Activated CD8-positive, alpha-beta memory T cell treated with anti-CD3 and anti-CD28 coated beads for 4 hours (primary cell): ENCODE results near the gene RBM38.
"Not testable (repeated sequence)": the region's sequence is repeated elsewhere in the genome, so short reads cannot be mapped to it uniquely, and the experiment has no call there.

Experiments used
- DNase-seq, 2 donors: peaks; one replicate each; pipeline ENCODE4 v3.0.0-alpha.2; 2020; ENCODE audit warnings: low read depth in 2 of 2

RBM38 gene

DNA sequence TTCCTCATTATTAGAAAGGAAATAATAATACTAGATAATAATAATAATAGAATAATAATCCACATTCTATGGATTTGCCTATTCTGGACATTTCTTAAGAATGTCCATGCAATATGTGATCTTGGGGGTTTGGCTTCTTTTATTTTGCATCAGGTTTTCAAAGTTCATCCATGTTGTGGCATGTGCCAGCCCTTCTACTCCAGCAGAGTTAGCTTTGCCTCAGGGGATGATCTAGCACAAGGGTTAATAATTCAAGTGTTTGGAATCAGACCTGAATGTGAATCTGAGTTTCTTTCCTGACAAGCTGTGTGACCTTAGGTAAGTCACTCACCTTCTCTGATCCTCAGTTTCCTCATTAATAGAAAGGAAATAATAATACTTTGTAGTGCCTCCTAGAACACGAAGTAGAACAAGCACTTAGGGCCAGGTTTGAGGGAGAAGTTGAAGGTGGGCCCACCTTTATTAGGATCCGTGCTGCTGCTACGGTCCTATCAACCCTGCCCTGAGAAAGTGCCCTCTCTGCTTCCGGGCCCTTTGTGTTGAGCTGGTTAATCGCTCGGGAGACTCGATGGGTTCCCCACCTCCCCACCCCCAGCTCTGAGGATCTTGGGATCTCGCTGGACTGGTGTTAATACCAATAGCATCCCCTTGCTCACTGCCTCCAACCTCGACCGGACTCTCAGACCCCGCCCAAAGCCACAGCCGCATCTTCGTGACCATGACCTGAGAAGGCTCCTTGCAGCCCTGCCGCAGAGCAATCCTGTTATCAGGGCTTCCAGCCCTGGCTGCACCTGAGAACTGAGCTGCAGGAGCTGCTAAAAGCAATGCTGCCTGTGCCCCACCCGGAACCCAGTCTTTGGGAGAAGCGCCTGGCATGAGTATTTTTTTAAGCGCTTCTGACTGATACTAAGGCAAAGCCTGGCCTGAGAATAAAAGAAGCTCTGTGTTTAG is 26.9 kb downstream of the RBM38 start:
- DNase-seq = no peak

DNA sequence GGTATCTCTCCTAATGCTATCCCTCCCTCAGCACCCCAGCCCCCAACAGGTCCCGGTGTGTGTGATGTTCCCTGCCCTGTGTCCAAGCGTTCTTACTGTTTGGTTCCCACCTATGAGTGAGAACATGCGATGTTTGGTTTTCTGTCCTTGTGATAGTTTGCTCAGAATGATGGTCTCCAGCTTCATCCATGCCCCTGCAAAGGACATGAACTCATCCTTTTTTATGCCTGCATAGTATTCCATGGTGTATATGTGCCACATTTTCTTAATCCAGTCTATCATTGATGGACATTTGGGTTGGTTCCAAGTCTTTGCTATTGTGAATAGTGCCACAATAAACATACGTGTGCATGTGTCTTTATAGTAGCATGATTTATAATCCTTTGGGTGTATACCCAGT is 28.3 kb downstream of the RBM38 start:
- DNase-seq = not testable (repeated sequence)

DNA sequence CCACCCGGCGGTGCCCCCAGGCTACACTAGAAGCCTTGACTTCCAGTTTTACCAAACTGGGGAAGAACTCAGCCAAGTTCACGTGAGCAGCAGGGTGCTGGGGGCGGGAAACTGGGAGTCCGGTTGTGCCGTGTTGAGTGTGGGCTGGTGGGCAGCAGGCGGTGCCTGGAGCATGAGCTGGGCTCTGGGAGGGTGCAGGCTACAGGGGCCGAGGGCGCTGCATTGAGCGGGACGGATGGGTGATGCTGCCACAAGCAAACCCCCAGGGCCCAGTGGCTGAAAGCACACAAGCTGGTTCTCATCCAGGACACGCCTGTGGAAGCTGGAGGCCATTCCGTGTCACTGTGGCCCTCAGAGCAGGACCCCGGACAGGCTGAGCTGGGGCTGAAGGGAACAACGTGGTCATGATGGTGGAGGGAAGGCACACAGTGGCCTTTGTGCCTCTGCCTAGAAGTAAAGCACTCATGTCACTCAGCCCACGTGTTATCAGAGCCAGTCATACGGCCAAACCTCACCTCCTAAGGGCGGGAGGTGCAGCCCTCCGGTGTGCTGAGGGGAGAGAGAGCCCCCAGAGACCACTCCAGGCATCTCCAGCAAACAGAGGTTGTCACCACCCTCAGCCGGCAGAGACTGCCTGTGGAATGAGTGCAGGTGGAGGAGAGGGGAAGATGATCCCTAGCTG is 29.5 kb downstream of the RBM38 start:
- no peak for DNase-seq

DNA sequence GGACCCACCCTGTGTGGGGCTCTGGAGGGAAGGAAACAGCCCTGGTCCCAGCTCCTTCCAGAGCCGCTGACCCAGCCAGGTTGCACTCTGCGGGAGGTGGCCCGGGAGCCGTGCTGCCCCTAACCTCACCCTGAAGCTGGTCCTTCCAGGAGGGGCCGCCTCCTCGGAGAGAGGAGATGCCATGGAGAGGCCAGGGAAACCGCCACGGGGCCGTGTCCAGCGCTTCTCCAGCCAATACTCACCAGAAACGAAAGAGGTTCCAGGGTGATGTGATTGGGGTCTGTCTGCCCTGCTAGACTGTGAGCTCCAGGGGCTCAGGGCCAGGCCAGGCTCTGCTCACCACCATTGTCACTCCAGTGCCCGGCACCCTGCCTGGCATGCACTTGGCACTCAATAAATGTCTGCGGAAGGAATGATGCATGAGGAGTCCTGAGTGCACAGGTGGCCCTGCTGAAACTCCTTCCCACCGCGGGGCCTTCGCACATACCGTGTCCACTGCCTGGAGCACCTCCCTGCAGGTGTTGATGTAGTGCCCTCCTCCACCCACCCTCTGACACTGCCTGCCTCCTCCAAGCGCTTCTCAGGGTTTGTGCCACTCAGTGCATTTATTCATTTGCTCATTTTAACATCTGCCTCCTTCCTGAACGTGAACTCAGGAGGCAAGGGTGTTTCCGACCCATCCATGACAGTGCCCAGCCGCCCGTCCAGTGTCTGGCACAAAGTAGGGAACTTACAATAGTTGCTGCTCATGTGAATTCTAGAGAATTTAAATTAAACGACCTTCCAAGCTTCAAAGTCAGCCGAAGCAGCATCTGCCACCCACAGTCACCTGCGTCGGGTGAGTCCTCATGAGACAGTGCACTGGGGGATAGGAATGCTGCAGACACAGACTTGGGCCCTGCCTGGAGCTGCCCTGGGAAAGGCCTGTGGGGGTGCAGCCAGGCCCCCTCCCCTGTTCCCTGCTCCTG is 30.3 kb downstream of the RBM38 start:
- DNase-seq = no peak

DNA sequence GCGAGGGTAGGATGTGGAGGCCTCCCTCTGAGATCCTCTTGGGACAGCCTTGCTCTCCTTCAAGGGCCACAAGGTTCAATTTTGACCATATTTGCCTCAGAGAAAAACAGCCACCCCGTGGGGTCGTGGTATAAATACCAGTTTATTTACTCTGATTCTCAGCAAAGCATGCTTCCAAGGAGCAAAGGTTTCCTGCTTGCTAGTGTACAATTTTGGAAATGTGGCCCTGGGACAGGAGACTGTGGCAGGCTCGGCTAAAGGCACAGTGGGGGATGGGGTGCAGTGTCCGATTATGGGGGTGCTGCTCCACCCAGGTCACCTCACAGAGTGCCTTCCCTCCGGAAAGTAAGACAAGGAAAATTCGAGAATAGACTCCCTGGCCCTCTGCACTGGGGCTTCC is 31.1 kb downstream of the RBM38 start:
- no peak for DNase-seq

DNA sequence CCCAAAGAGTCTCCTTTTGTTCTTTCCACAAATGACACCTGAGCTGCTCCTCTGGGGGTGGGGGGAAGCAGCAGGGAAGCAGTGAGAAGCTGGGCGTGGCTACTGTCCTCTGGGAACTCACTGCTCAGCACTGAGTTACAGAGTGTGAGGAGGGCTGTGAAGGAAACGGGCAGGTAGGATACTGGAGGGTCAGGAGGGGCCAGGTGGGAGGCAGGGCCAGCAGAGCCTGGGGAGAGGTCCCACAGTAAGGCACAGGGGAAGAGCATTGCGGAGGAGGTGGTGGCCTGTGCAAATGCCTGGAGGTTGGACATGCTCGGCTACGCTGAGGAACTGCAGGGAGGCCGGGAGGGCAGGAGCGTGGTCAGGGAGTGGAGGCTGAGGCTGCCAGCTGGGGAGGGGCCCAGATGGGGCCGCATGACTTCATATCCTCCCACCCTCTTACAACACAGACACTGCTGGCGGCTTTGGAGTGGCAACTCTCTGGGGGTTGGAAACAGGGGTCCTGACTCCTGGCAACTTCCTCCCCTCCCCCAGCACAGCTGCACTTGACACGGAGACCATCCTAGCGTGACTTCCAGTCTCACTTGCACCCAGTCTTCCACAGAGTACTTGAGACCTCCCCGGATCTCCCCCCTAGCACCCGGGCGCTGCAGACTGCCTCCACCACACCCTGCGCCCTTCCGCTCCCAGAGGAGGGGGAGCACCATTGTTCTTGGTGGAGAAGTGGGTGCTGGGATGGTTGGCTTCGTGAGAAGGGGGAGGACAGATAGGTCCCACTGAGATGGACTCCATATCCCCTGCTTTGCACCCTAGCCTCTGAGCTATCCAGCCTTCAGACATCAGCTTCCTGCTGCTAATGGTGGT is 34.2 kb downstream of the RBM38 start:
- no peak for DNase-seq

DNA sequence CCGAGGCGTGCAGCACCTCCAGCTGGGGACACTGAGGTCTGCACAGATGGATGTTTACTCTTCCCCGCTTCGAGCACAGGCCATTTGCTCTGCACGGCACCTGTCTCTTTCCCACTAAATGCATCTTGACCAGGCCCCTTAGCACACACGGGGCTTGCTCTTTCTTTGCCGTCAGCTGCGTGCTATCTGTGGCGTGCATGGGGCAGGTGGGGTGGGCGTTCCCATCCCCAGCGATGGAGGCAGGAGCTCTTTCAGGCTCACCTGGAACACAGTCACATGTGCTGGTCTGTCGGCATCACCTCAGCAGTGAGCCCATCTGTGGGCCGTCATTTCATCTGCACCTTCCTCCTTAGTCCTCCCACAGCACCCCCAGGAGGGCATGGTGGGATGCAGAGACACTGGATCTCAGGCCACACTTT is 35.1 kb downstream of the RBM38 start:
- DNase-seq = no peak

DNA sequence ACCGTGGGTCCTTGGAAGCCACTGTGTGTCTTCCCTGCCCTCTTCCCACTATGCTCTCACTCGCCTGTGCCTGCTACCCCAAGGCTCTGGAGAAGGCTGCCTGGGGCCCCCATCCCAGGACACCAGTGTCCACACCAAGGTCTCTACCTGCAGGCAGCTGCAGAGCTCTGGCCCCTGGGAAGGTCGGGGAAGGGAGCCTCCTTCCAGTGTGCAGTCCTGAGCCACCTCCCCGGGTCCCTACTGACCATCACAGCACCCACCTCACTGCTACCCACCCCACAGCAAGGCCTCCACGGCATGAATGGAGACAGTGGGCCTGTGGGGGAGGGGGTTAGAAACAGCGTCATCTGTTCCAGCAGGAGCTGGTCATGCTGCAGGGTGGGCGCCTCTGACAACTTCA is 35.6 kb downstream of the RBM38 start:
- no peak for DNase-seq

DNA sequence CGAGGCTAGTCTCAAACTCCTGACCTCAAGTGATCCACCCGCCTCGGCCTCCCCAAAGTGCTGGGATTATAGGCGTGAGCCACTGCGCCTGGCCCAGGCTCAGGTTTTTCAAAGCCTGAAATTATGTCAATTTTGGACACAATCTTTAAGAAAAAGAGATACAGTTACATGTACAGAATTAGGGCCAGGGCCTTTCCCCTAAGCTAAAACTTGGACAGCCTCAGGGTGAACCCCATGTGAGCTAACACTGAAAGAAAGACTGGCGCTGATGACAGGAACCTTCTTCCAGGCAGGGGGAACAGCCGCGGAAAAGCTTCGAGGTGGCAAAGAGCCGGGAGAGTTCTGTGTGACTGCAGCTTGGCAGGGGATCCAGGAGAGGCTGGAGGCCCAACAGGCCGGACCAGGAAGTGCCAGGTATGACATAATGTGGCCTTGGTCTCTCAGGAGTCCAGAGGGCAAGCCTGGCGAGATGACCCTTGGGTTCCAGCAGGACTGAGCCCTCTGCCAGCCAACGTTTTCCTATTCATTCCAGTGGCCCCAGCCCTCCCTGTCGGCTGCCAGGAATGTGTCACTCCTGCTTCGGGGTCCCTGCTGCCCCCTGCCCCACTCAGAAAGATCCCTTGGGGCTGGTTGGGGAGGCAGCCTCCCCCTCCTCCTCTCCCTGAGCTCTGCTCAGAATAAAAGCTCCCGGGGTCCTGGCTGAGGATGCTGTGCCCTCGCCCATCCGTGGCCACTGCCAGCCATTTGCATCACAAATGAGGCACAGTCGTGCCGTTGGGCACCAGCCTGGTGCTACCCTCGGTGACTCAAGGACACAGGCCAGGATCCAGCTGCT is 37.3 kb downstream of the RBM38 start:
- no peak for DNase-seq

DNA sequence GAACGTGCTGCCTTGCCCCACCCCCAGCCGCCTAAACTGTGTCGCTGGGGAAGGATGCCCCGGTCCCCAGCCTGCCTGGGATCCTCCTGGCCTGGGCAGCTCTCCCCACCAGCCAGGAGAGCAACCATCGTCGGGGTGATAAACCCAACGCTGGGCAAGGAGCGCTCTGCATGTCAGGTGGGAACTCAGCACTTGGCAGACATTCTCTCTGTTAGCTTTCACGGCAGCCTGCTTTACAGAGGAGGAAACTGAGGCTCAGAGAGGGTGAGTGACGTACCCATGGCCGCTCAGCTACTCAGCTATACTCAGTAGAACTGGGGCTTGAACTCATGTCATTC is 37.9 kb downstream of the RBM38 start:
- DNase-seq = no peak

DNA sequence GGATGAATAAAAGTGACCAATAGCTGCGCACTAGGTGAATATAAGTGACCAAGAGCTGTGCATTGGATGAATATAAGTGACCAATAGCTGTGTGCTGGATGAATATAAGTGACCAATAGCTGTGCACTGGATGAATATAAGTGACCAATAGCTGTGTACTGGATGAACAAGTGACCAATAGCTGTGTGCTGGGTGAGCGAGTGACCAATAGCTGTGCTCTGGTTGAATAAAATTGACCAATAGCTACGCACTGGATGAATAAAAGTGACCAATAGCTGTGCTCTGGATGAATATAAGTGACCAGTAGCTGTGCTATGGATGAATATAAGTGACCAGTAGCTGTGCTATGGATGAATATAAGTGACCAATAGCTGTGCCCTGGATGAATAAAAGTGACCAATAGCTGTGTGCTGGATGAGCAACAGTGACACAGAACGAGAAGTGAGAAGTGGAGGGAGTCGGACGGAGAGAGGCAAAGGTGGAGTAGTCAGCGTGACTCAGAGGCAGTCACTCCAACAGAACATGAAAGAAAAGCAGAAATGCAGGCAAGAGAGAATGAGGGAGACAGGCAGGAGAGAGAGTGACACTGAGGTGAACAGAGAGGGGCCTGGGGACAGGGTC is 38.5 kb downstream of the RBM38 start:
- DNase-seq = no peak

DNA sequence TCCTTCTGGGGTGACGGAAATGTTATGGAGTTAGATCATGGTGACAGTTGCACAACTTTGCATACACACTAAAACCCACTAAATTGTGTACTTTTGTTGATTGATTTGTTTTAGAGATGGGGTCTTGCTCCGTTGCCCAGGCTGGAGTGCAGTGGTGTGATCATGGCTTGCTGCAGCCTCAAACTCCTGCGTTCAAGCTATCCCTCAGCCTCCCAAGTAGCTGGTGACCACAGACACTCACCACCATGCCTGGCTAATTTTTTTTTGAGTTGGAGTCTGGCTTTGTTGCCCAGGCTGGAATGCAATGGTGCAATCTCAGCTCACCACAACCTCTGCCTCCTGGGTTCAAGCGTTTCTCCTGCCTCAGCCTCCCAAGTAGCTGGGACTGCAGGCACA is 39.0 kb downstream of the RBM38 start:
- DNase-seq = not testable (repeated sequence)

DNA sequence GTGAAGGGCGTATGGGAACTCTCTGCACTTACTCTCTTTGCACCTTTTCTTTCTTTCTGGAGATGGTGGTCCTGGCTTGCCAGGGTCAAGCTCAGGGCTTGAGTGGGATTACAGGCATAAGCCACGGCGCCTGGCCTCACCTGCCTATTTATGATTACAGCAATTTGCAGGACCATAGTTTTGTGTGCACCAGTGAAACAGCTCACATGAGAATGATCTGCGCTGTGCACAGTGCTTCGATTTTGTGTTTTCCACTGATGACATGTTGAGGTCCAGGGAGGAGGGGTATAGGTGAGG is 40.3 kb downstream of the RBM38 start:
- no peak for DNase-seq

DNA sequence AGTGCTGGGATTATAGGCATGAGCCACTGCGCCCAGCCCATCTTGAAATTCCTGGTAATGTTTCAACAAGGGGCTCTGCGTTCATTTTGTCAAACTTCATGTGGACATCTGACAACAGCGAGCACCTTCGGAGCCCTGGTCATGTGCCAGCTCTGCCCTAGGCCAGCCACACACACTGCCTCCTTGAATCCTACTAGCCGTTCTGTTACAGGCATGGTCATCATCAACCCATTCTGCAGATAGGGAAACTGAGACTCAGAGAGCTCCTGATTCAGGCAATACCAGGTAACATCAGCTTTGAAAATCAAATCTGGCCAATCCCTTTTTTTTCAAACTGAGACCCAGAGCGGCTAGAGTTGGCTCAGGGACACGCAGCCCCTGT is 41.3 kb downstream of the RBM38 start:
- no peak for DNase-seq

DNA sequence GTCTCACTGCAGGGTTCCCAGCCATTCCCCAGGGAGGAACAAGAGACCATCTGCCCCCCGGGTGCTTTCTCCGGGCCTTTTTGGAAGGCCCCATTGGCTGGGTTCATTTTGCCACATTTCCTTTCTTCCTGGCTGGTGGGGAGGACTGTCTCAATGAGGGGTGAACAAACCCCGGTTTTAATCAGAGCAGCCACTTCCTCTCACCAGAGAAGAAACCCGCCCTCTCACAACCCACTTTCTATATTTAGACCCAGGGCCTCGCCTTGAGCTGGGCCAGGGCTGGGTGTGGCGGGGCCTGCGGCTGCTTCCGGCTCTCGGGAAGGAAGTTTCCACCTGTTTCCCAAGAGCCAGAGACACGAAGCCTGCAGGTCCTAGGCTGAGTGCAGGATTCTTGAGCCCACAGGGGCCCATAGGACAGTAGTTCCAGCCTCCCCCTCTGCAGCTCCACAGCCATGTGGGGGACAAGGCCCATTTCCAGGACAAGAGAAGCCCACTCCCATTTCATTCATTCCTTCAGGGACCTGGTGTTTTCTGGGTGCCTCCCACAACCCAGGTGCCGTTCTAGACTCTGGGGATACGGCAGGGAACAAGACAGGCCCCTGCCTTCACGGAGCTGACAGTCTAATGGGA is 41.8 kb downstream of the RBM38 start:
- DNase-seq = peak; percentile 31 to 33

DNA sequence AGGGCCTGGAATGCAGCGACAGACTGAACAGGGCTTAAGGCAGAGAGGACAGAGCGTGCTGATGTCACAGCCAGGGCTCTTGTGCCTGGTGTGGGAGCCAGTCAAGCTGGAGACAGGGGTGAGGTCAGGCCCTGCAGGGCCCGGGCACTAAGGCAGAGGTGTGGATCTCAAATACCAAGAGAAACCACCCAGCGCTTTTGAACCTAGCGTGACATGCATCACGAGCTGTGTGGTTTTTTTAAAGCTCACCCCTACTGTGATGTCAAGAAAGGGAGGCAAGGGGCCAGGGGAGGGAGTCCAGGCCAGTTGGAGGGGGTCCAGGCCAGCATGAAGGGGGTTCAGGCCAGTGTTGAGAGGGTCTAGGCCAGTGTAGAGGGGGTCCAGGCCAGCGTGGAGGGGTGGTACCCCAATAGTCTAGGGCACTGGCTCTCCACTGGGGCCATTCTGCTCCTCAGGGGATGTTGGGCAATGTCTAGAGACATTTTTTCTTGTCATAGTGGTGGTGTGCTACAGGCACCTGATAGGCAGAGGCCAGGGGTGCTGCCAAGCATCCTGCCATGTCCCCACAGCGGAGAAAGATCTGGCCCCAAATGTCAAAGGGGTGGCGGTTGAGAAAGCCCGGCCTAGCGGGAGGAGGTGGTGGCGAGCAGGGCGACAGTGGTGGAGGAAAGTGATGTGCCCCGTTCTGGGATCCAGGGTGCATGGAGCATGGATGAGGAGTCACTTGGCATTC is 42.6 kb downstream of the RBM38 start:
- no peak for DNase-seq

DNA sequence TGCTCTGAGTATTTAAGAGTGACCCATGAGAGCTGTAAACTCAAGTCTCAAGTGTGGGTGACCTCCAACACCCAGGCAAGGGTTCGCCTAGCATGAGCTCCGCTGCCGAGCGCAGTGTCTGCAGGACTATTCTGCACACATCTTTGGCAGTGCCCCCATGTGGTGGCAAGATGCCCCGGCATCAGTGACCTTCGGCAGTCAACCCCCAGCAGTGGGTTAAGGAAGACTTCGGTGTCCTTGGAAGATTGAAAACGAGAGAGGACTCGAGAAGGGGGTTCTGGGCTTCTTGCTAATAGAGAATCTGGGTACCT is 43.1 kb downstream of the RBM38 start:
- no peak for DNase-seq

DNA sequence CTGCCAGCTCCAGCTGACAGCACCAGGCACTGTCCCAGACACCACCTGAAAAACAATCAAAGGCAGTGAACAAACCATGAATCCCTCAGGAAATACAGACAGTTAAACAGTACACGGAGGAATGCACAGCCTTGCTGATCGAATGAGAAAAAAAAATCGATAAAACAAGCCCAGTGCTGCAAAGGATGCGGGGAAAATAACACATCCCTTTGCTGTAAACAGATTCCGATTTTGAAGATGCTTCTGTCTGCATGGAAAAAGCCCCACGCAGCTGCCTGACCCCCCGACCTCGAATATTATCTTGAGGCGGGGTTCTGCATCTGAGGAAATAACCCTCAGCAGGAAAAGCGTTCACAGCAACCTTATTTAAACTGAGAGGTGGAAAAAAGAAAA is 43.9 kb downstream of the RBM38 start:
- no peak for DNase-seq
